K562 (cell line): ENCODE results near the gene CD79A. TPM values are rescaled to one million over a fixed set of nuclear protein-coding genes. Genes with fewer than 3 reads are reported as not detected.

Experiments used
- C11orf30 ChIP-seq: fragments of 450-650 bp; IDR thresholded peaks from 2 replicates; pipeline ENCODE4 v1.6.1; 2016; ENCODE audit warnings: low read depth, mild to moderate bottlenecking
- CBX5 ChIP-seq: IDR thresholded peaks from 2 replicates; pipeline ENCODE4 v1.6.1; 2014; ENCODE audit warnings: low read depth, borderline replicate concordance
- CHD1 ChIP-seq: fragments of 200-600 bp; sonication (generic); IDR thresholded peaks from one replicate; pipeline ENCODE4 v1.6.1; 2012; ENCODE audit warnings: mild to moderate bottlenecking, moderate library complexity, low read length, inconsistent platforms
- CHD4 ChIP-seq: fragments of 200-600 bp; sonication (generic); IDR thresholded peaks from 3 replicates; pipeline ENCODE4 v1.6.1; 2012; ENCODE audit warnings: low read depth, mild to moderate bottlenecking, mixed read lengths, low read length, inconsistent platforms; ENCODE audit not compliant: insufficient read depth, insufficient replicate concordance, poor library complexity, severe bottlenecking
- CREB3L1 ChIP-seq: fragments of 450-650 bp; IDR thresholded peaks from 2 replicates; pipeline ENCODE4 v1.6.1; 2014; ENCODE audit warnings: low read depth, mild to moderate bottlenecking, moderate library complexity, borderline replicate concordance
- CTBP1 ChIP-seq: fragments of 450-650 bp; IDR thresholded peaks from 2 replicates; pipeline ENCODE4 v1.6.1; 2016; ENCODE audit warnings: borderline replicate concordance
- ETV5 ChIP-seq: sonication (generic); formaldehyde crosslinking; IDR thresholded peaks from 2 replicates; pipeline ENCODE4 v1.4.0; 2020; ENCODE audit warnings: low read depth, mild to moderate bottlenecking, missing genetic modification reagents
- HEY1 ChIP-seq: fragments of 250-450 bp; sonication (Bioruptor Pico); IDR thresholded peaks from 2 replicates; pipeline ENCODE4 v1.5.0; 2020; ENCODE audit warnings: mild to moderate bottlenecking, moderate library complexity, borderline replicate concordance
- HMGXB4 ChIP-seq: sonication (generic); formaldehyde crosslinking; IDR thresholded peaks from 2 replicates; pipeline ENCODE4 v1.8.1; 2023; ENCODE audit warnings: mild to moderate bottlenecking, missing genetic modification reagents
- PHB2 ChIP-seq: fragments of 450-650 bp; IDR thresholded peaks from 2 replicates; pipeline ENCODE4 v1.6.1; 2017; ENCODE audit warnings: low read depth
- RAD51 ChIP-seq: fragments of 450-650 bp; IDR thresholded peaks from 2 replicates; pipeline ENCODE4 v1.7.1; 2016; ENCODE audit warnings: low read depth, mild to moderate bottlenecking, borderline replicate concordance
- SIN3A ChIP-seq, 2 experiments: fragments of 150-350 bp in 1 of 2; IDR thresholded peaks; 2 replicates each; pipeline ENCODE4 v1.6.1; 2011 to 2016; ENCODE audit warnings: borderline replicate concordance in 2 of 2, low read depth in 2 of 2, low read length in 2 of 2, mild to moderate bottlenecking in 2 of 2, moderate library complexity in 2 of 2; ENCODE audit not compliant: control insufficient read depth in 1 of 2
- SMARCC2 ChIP-seq: fragments of 450-650 bp; IDR thresholded peaks from 2 replicates; pipeline ENCODE4 v1.6.1; 2017; ENCODE audit warnings: antibody characterized with exemption, moderate library complexity, mild to moderate bottlenecking, low read depth
- STAT5B ChIP-seq: fragments of 250-450 bp; sonication (Bioruptor Pico); IDR thresholded peaks from 2 replicates; pipeline ENCODE4 v1.8.0; 2021; ENCODE audit warnings: mild to moderate bottlenecking, inconsistent platforms
- TRIM24 ChIP-seq, 2 experiments: fragments of 450-650 bp; IDR thresholded peaks; 2 replicates each; pipeline ENCODE4 v1.6.1; 2016
- U2AF2 ChIP-seq: fragments of 200-400 bp; formaldehyde crosslinking; optimal IDR thresholded peaks from 2 replicates; pipeline ENCODE3; 2017; ENCODE audit warnings: low read depth, mild to moderate bottlenecking, low read length
- ZC3H11A ChIP-seq: IDR thresholded peaks from 2 replicates; pipeline ENCODE4 v1.6.1; 2012; ENCODE audit warnings: low read depth, low read length, improper control_type of control experiment
- ZFP30 ChIP-seq: fragments of 250-450 bp; sonication (Bioruptor Pico); IDR thresholded peaks from 2 replicates; pipeline ENCODE4 v1.8.0; 2022; ENCODE audit warnings: moderate library complexity, mild to moderate bottlenecking, inconsistent platforms, borderline replicate concordance
- ZFX ChIP-seq: sonication (generic); formaldehyde crosslinking; IDR thresholded peaks from 2 replicates; pipeline ENCODE4 v1.8.0; 2022; ENCODE audit warnings: mild to moderate bottlenecking, missing genetic modification reagents, moderate library complexity
- ZNF197 ChIP-seq: fragments of 200-800 bp; sonication (Bioruptor generic); IDR thresholded peaks from 2 replicates; pipeline ENCODE4 v1.6.1; 2016; ENCODE audit warnings: low read depth, missing genetic modification characterization, missing compliant biosample characterization
- ZNF75A ChIP-seq: fragments of 450-650 bp; formaldehyde crosslinking; IDR thresholded peaks from 2 replicates; pipeline ENCODE4 v1.4.0; 2020; ENCODE audit warnings: mild to moderate bottlenecking
- ZNF79 ChIP-seq: fragments of 250-450 bp; sonication (Bioruptor Pico); IDR thresholded peaks from 2 replicates; pipeline ENCODE4 v1.4.0; 2020; ENCODE audit warnings: low read depth, mild to moderate bottlenecking, moderate library complexity
- polyA plus RNA-seq, 8 experiments: library from polyadenylated mRNA; depleted of rRNA in 4 of 8; stranded (reverse) in 5 of 8; unstranded in 3 of 8; fragments of >200 nt; fragmentation: Nextera tagmentation in 2 of 8; fragmentation: Illumina TruSeq in 1 of 8; extraction: Ambion mirVana in 2 of 8; extraction: Trizol in 1 of 8; gene quantifications; 2 replicates each; pipeline versions ENCODE4 v1.2.1 to v1.2.3, GENCODE V29; 2011 to 2014; ENCODE audit warnings: inconsistent platforms in 1 of 8, missing spikeins in 1 of 8
- total RNA-seq, 7 experiments: library from RNA; depleted of rRNA in 6 of 7; stranded (reverse); fragments of >200 nt in 6 of 7; fragmentation: Illumina TruSeq in 2 of 7; extraction: Trizol in 2 of 7; gene quantifications; 2 replicates each; pipeline versions ENCODE4 v1.2.1 to v1.2.3, GENCODE V29; 2011 to 2021; ENCODE audit warnings: low replicate concordance in 1 of 7
- TF ChIP-seq, protein P1 (sequence below): fragments of 200-800 bp; sonication (Bioruptor generic); IDR thresholded peaks from 2 replicates; pipeline ENCODE4 v1.6.1; 2017; ENCODE audit warnings: missing genetic modification characterization, missing compliant biosample characterization

Gene CD79A
- total and polyA plus RNA-seq, 9 of the 15 experiments (the other 6 are each of a cell fraction or from before 2014, with no cell fraction given) = 0.04 to 0.72 (median 0.17) TPM; not detected in 3

DNA sequence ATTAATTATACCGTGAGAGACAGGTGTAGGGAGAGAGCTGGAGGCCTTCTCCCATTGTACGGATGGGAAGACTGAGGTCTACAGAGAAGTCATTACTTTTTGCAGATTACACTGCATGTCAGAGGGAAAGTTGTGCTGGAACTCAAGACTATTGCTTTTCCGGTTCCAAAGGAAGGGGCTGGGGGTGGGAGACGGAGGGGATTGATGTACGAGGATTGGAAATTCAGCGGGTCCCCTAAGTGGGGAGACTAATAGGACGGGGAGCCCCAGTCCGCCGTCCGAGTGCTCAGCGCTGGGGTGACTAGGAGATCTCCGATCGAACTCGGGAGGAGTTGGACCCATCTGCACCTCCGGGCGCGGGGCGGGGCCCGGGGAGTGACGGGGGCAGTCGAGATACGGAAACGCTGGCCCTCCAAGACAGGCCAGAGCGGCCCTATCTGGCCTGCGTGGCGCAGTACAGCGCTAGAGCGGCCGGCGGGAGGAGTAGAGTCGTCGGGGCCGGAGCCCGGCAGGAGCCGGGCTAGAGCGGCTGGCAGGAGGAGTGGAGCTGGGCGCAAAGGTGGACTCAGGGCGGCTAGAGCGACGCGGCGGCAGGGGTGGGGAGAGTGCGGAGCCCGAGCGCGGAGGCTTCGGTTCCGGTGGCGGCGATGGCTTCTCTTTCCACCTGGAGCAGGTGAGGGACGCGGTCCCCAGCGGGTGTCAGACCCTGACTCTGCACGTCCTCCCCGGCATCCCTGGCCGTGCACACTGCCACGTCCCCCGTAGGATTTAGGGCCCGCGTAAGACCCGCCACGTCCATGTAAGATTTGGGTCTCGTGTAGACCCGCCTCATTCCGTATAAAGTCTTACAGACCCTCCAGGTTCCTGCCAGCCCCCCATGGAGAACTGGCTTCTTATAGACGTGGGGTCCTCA, 7.0 kb downstream of the CD79A start (continued):
- TF ChIP-seq, protein P1, sequence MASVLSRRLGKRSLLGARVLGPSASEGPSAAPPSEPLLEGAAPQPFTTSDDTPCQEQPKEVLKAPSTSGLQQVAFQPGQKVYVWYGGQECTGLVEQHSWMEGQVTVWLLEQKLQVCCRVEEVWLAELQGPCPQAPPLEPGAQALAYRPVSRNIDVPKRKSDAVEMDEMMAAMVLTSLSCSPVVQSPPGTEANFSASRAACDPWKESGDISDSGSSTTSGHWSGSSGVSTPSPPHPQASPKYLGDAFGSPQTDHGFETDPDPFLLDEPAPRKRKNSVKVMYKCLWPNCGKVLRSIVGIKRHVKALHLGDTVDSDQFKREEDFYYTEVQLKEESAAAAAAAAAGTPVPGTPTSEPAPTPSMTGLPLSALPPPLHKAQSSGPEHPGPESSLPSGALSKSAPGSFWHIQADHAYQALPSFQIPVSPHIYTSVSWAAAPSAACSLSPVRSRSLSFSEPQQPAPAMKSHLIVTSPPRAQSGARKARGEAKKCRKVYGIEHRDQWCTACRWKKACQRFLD (CRISPR knock-in tag) = no peak
- TF ChIP-seq ZFX (CRISPR knock-in tag) (peak; percentile 59), CHD4 (peak; percentile 100), CTBP1 (peak; percentile 83; the same call in 1 of the 2 replicates), TRIM24 (IDR thresholded peaks at IDR 0.05) (no peak), SIN3A (IDR thresholded peaks at IDR 0.05; ENCODE audit: borderline replicate concordance in 2 of 2, control insufficient read depth in 1 of 2, low read depth in 2 of 2, low read length in 2 of 2) (peak; percentile 54; a peak in 3 of 4 replicates), PHB2 (no peak), HEY1 (0 out of 2 replicates have a peak, but pooled peaks have one; percentile 40), HMGXB4 (CRISPR knock-in tag) (0 out of 2 replicates have a peak, but pooled peaks have one; percentile 1), ZC3H11A (no peak), C11orf30 (peak; percentile 87), U2AF2 (no peak), ETV5 (CRISPR knock-in tag) (peak; percentile 87), STAT5B (no peak), CREB3L1 (peak; percentile 99), ZFP30 (CRISPR knock-in tag) (no peak), ZNF197 (no peak), ZNF75A (CRISPR knock-in tag) (no peak), ZNF79 (no peak), SMARCC2 (no peak), CHD1 (no peak), RAD51 (peak; percentile 10; the same call in 1 of the 2 replicates), CBX5 (no peak)
